ENCODE data around the gene EPS8L1.

The EPS8L1 gene

GRCh38 chr19:55080968-55081769 is 5.5 kb downstream of the EPS8L1 start:
- DNase-seq = no peak

DNA sequence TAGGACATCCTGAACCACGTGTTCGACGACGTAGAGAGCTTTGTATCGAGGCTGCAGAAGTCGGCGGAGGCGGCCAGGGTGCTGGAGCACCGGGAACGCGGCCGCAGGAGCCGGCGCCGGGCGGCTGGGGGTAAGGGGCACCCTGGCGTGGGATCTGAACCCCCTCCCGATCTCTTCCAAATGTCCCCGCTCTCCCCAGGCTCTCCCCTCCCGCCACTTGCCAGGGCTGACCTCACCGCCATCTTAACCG is 6.0 kb downstream of the EPS8L1 start:
- DNase-seq = no peak

DNA sequence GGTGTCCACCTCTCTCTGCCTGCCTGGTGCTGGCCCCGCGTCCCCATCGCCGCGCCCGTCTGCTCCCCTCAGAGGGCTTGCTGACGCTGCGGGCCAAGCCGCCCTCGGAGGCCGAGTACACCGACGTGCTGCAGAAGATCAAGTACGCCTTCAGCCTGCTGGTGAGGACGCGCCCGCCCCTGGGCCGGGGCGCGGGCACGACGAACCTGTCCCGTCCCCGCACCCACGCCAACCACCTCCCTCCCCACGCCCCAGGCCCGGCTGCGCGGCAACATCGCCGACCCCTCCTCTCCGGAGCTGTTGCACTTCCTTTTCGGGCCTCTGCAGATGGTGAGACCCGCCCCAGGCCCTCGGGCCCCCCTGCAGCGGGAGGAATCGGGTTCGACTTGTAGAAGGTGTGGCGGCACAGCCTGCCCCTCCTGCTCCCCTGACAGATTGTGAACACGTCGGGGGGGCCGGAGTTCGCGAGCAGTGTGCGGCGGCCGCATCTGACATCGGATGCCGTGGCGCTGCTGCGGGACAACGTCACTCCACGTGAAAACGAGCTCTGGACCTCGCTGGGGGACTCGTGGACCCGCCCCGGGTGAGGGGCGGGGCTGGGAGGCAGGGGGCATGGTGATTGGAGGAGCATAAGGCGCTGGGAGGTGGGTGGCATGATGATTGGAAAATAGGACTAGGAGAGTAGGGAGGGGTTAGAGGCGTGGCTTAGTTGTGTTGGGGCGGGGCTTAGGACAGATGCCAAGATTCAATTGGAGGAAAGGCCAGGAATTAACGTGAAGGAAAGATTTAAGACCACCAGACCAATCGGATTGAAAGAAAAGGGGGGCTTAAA is 6.6 kb downstream of the EPS8L1 start:
- DNase-seq = no peak

DNA sequence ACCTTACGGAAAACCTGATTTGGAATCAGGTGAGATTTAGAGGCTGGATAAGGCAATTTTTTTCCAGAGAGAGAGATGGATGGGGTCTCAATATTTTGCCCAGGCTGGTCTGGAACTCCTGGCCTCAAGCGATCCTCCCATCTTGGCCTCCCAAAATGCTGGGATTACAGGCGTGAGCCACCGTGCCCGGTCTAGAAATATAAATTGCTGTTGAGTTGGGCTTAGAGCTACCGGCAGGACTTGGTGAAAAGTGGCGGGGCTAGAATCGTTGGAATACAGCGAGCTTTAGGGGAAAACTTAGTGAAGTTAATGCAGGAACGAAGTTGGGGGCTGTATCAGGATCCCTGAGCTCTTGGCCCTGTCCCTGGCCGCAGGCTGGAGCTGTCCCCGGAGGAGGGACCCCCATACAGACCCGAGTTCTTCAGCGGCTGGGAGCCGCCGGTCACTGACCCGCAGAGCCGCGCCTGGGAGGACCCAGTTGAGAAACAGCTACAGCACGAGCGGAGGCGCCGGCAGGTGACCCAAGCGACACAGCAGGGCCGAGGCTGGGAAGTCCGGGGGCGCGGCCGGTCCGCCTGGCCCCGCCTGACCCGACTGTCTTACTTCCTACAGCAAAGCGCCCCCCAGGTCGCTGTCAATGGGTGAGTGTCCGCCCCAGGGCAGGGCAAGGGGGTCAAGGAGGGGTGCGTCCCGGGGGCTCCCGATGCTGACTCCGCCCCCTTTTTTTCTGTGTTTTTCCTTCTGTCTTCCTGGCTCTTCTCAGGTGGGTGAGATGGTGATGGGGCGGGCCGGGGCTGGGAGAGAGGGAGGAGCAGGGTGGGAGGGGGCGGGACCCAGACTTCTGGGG is 7.6 kb downstream of the EPS8L1 start:
- no peak for DNase-seq

GRCh38 chr19:55084416-55084815 is 8.7 kb downstream of the EPS8L1 start:
- no peak for DNase-seq

- DNase-seq = no peak
Observed at GRCh38 chr19:55085923-55086715, 10.4 kb downstream of the EPS8L1 start.

- DNase-seq = no peak
Observed at GRCh38 chr19:55086730-55087541, 11.3 kb downstream of the EPS8L1 start.

GRCh38 chr19:55087542-55087901 is 11.9 kb downstream of the EPS8L1 start:
- no peak for DNase-seq

DNA sequence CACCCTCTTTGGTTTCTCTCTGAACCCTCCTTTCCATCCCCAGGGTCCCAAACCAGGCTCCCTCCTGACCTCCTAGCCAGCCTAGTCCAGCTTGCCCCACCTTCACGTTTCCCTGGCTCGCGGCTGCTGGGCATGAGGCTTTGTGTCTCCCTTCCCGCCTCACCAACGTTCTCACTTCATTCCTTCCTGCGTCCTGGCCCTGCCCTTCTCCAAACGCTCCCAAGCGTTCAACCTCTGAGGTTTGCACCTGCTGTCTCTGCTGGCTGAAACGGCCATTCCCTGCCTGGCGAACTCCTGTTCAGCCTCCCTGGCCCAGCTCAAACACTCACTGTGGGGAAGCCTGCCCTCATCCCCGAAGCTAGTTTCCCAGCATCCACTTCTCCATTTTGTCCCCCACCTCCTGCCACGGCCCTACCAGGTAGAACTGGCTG is 12.4 kb downstream of the EPS8L1 start:
- DNase-seq = no peak

DNA sequence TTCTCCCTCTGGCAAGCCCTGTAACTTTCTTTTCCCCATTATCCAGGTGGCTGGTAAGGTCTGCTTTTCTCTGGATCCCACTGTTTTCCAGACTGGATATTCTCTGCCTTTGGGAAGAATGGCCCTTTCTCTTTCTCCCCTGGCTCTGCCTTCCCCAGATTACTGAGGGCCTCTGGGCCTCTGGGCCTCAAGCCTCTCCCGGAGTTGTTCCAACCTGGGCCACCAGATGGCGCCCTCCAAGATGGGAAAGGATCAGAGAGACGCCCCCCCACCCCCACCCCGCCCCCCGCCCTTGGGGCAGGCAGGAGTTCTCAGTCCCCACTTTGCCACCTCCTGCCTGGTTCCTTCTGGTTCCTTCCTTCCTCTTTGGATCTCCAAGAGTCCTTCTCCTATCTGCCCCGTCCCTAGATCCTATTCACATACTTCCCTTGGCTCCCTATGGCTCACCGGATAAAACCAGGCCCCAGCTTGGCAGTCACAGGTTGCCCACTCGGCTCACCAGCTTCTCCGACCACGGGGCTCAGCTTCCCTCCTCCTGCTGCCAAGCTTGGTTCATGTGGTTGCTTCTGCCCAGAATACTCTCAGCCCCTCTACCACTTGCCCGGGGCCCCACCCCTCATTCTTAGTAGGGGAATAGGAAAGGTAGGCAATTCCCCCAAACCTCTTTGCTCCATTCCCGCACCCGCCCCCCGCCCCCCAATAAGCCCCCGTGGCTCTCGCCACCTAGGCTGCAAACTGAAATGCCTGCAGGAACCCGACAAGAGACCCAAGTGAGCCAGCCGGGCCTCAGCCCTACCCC is 13.1 kb downstream of the EPS8L1 start:
- DNase-seq = peak; percentile 45

GRCh38 chr19:55089342-55089944 is 13.8 kb downstream of the EPS8L1 start:
- DNase-seq = no peak

- no peak for DNase-seq
Observed at GRCh38 chr19:55090564-55090963, 14.9 kb downstream of the EPS8L1 start.

DNA sequence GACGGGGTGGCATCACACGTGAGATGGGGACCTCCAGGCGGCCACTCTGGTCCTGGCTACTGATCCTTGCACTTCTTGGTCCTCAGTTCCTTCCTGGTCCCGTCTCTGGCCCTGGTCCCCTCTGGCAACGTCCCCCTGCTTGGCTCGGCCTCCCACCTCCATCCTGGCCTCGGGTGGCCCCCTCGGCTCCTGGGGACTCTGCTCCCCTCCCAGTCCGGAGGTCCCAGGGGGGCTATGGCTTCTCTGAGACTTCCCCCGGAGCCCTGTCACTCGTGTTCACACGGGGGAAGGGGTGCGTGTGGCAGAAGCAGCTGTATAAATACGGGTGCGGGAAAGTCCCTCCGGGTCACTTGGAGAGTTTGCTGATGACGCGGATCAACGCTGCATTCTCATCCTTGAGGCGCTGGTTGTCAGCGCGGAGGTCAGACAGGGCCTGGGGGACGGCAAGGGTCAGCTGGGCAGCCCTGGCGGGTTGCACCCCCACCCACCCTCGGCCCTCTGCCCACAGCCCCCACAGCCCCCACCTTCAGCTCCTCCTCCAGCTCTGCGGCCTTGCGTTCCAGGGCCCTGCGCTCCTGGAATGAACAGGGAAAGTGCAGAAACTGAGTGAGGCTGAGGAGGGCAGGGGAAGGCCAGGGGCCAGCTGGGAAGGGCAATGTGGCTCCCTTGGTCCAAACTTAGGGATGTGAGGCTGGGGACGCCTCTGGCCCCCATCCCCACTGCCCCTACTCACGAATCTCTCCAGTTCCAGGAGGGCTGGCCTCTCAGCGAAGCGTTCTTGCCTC is 15.6 kb downstream of the EPS8L1 start:
- DNase-seq = no peak

GRCh38 chr19:55091955-55092354 is 16.3 kb downstream of the EPS8L1 start:
- no peak for DNase-seq

DNA sequence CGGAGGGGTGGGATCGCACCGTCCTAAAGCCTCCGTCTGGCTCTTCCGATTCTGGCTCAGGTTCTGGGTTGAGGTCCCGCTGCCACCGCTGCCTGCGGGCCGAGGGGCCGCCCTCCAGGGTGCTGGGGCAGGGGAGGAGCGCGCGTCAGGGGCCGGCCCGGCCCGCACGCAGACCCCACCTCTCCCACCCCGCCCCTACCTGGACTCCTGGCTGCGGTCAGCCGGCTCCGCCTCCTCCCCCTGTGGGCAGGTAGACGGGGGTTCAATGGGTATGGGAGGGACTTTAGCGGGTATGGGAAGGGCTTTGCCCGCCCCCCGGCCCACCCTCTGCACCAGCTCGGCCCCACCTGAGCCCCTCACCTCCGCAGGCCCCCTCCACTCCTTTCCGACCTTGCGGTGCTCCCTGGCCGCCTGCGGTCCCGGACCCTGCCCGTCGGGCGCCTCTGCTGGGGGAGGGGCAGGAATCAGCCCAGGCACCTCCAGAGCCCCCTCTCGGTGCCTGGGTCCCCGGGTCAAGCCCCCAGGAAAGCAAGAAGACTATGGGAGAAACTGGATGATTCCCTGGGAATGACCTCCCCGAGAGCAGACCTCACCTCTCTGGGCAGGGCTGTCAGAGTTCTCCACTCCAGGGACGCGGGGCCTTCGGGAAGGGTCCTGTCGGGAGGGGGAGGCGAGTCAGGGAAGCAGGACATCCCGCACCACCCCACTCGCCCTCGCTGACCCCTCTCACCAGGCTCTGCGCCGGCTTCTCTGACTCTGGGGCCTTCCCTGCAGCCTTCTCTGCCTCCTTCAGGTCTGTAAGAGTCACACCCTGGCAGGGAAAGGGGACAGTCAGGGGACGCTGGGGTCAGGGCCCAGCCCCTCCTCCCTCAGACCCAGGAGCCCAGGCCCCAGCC is 17.0 kb downstream of the EPS8L1 start:
- DNase-seq = no peak

DNA sequence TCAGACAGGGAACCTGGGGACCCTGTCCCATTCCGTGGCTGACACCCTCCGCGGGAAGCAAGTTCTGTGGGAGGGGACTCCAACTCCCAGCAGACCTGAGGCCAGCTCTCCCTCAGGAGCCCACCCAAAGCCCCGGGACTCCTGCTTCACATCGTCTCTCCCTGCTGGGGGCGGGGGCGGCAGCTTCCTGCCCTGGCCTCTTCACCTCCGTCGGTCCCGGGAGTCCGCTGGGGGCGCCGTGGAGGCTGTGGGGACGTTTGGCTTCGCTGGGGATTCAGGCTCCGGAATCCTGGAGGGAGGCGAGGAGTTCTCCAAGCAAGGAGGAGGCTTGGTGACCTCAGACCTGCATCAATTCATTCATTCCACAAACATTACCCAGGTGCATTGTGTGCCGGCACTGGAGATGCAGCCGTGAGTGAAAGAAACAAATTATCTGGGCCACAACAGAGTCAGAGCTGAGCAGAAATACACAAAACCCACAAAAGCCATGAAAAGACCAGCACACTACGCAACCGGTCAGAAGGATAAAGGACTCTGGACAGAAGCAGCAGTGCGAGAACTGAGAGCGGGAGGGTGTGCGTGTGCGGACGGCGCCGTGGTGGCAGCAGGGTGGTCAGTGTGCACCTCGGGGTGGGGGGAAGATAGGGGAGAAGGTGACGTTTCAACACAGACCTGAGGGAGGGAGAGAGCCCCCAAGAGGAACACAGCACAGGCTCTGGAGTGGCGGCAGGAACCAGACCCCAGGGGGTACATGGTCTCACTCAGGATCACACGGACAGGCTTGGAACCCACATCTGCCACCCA is 19.0 kb downstream of the EPS8L1 start:
- no peak for DNase-seq

DNA sequence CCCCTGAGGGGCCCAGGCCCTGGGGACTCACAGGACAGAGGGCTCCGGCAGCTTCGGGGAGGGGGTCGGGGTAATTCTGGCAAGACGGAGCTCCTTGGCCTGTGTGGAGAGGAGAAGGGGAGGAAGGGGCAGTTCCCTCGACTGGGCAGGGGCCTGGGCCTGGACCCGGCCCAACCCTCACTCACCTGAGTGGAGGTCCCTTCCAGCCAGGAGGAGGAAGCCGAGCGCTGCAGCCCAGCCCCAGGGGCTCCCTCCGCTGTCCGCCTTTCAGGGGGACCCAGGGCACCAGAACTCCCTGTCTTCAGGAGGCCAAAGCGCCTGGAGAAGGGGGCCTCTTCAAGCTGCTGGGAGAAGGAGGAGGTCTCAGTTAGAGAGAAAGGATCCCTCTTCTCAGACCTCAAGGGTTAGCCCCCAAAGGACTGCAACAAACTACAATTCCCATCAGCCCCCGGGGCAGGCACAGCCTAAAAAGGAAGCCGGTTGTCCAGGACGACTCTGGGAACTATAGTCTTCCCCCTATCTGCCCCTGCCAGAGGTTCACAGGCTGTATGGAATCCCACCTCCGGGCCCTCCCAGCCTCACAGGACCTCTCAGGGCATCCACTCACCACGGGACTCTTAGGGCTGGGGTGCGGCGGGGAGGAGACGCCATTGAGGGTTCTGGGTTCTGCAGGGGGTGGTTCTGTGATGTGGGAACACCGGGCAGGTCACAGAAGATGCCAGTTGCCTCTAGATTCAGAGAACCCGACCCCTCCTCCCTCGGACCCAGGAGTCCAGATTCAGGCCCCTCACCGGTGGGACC is 19.8 kb downstream of the EPS8L1 start:
- no peak for DNase-seq
